CD14-positive monocyte (primary cell): ENCODE data around the gene PADI1. TPM values are rescaled to one million over a fixed set of nuclear protein-coding genes. Genes with fewer than 3 reads are reported as not detected.

Source experiments
- DNase-seq, 3 donors: peaks; one replicate each; pipeline ENCODE4 v3.0.0-alpha.2; 2011 to 2022
- H2AFZ ChIP-seq: 2 replicates; pipeline ENCODE4 v1.6.0; 2012; ENCODE audit warnings: mild to moderate bottlenecking, low read depth, low read length, inconsistent platforms; ENCODE audit not compliant: insufficient read depth, poor library complexity, severe bottlenecking
- H3K27ac ChIP-seq, 2 donors: 1 replicate in 1 of 2; 2 replicates in 1 of 2; pipeline ENCODE4 v1.5.1; 2012 to 2013; ENCODE audit warnings: low read length in 2 of 2, control low read depth in 1 of 2, inconsistent platforms in 1 of 2, low read depth in 1 of 2, mild to moderate bottlenecking in 1 of 2
- H3K27me3 ChIP-seq, 2 donors: one replicate each; pipeline versions ENCODE4 v1.6.0 to v1.6.1; 2011 to 2013; ENCODE audit warnings: low read length in 2 of 2; ENCODE audit not compliant: control insufficient read depth in 2 of 2, insufficient read depth in 2 of 2
- H3K36me3 ChIP-seq, 2 donors: replicated peaks in 1 of 2; 1 replicate in 1 of 2; 2 replicates in 1 of 2; pipeline versions ENCODE4 v1.5.1 to v1.6.1; 2012 to 2013; ENCODE audit warnings: low read length in 2 of 2, control low read depth in 1 of 2, inconsistent platforms in 1 of 2, mild to moderate bottlenecking in 1 of 2; ENCODE audit not compliant: insufficient read depth in 2 of 2, control insufficient read depth in 1 of 2
- H3K4me1 ChIP-seq, 2 donors: 1 replicate in 1 of 2; 2 replicates in 1 of 2; pipeline versions ENCODE4 v1.5.1 to v1.6.1; 2012 to 2013; ENCODE audit warnings: low read length in 2 of 2, control low read depth in 1 of 2, inconsistent platforms in 1 of 2, mild to moderate bottlenecking in 1 of 2, moderate library complexity in 1 of 2; ENCODE audit not compliant: insufficient read depth in 2 of 2, control insufficient read depth in 1 of 2
- H3K4me2 ChIP-seq: replicated peaks from 2 replicates; pipeline ENCODE3; 2012; ENCODE audit warnings: low read length, moderate library complexity, mild to moderate bottlenecking; ENCODE audit not compliant: poor library complexity, severe bottlenecking; ENCODE audit errors: extremely low read depth
- H3K4me3 ChIP-seq, 3 experiments: fragments of 200-600 bp in 1 of 3; sonication (generic) in 1 of 3; replicated peaks in 1 of 3; 1 replicate in 2 of 3; 2 replicates in 1 of 3; pipeline ENCODE4 v1.5.1; 2011 to 2013; ENCODE audit warnings: low read length in 3 of 3, mild to moderate bottlenecking in 3 of 3, control low read depth in 2 of 3, low read depth in 2 of 3, inconsistent platforms in 1 of 3, moderate library complexity in 1 of 3
- H3K79me2 ChIP-seq: 2 replicates; pipeline ENCODE4 v1.6.0; 2012; ENCODE audit warnings: mild to moderate bottlenecking, control low read depth, inconsistent platforms, low read length, moderate library complexity; ENCODE audit not compliant: insufficient read depth
- H3K9ac ChIP-seq: 2 replicates; pipeline ENCODE4 v1.6.0; 2017; ENCODE audit warnings: low read length, mild to moderate bottlenecking; ENCODE audit not compliant: insufficient read depth, poor library complexity, severe bottlenecking
- H3K9me3 ChIP-seq, 2 donors: replicated peaks in 1 of 2; 1 replicate in 1 of 2; 2 replicates in 1 of 2; pipeline versions ENCODE4 v1.5.1 to v1.6.1; 2012 to 2013; ENCODE audit warnings: low read length in 2 of 2, control low read depth in 1 of 2; ENCODE audit not compliant: control insufficient read depth in 1 of 2, insufficient read depth in 1 of 2
- H4K20me1 ChIP-seq: 2 replicates; pipeline ENCODE4 v1.6.0; 2012; ENCODE audit warnings: mild to moderate bottlenecking, low read length, control low read depth, moderate library complexity; ENCODE audit not compliant: insufficient read depth
- H3K27ac Mint-ChIP-seq, 7 donors: one replicate each; pipeline ENCODE4 v1.8.0; 2020; ENCODE audit warnings: mild to moderate bottlenecking in 7 of 7, mixed read lengths in 7 of 7, moderate library complexity in 6 of 7, inconsistent platforms in 2 of 7
- H3K27me3 Mint-ChIP-seq, 3 donors: one replicate each; pipeline ENCODE4 v1.8.0; 2021 to 2022; ENCODE audit warnings: low read depth in 3 of 3, mild to moderate bottlenecking in 3 of 3, mixed read lengths in 3 of 3, moderate library complexity in 3 of 3, inconsistent platforms in 1 of 3
- H3K36me3 Mint-ChIP-seq, 2 donors: one replicate each; pipeline ENCODE4 v1.8.0; 2020; ENCODE audit warnings: mixed read lengths in 2 of 2, inconsistent platforms in 1 of 2, mild to moderate bottlenecking in 1 of 2
- H3K4me1 Mint-ChIP-seq: one replicate; pipeline ENCODE4 v1.8.0; 2020; ENCODE audit warnings: mild to moderate bottlenecking, mixed read lengths
- H3K4me3 Mint-ChIP-seq, 2 donors: one replicate each; pipeline ENCODE4 v1.8.0; 2020; ENCODE audit warnings: mild to moderate bottlenecking in 2 of 2, mixed read lengths in 2 of 2, moderate library complexity in 1 of 2
- H3K9me3 Mint-ChIP-seq, 7 donors: one replicate each; pipeline ENCODE4 v1.8.0; 2020 to 2022; ENCODE audit warnings: mixed read lengths in 7 of 7, mild to moderate bottlenecking in 6 of 7, moderate library complexity in 6 of 7, inconsistent platforms in 2 of 7
- WGBS: methylation state at CpG from one replicate; pipeline ENCODE4 v1.1.5; 2013; ENCODE audit warnings: missing lambda C conversion rate; ENCODE audit not compliant: insufficient coverage; 5-methylcytosine and 5-hydroxymethylcytosine counted together
- intact Hi-C, 2 donors: fragments of 100-400 bp; cut with micrococcal nuclease; formaldehyde crosslinking; loops; one replicate each; pipeline versions ENCODE4 v1.15.0 to v1.15.1; 2023
- polyA plus RNA-seq, 3 donors: library from polyadenylated mRNA; depleted of rRNA in 1 of 3; unstranded in 2 of 3; stranded (reverse) in 1 of 3; fragments of 300-500 nt in 2 of 3; fragments of >200 nt in 1 of 3; fragmentation: Illumina TruSeq in 2 of 3; gene quantifications; 1 replicate in 2 of 3; 2 replicates in 1 of 3; pipeline ENCODE4 v1.2.3, GENCODE V29; 2012 to 2021
- TF ChIP-seq, protein P1 (sequence below): fragments of 200-600 bp; IDR thresholded peaks from one replicate; pipeline ENCODE4 v1.8.0; 2022; ENCODE audit warnings: antibody characterized with exemption, mild to moderate bottlenecking

Gene PADI1
- polyA plus RNA-seq, 3 donors: not detected

DNA sequence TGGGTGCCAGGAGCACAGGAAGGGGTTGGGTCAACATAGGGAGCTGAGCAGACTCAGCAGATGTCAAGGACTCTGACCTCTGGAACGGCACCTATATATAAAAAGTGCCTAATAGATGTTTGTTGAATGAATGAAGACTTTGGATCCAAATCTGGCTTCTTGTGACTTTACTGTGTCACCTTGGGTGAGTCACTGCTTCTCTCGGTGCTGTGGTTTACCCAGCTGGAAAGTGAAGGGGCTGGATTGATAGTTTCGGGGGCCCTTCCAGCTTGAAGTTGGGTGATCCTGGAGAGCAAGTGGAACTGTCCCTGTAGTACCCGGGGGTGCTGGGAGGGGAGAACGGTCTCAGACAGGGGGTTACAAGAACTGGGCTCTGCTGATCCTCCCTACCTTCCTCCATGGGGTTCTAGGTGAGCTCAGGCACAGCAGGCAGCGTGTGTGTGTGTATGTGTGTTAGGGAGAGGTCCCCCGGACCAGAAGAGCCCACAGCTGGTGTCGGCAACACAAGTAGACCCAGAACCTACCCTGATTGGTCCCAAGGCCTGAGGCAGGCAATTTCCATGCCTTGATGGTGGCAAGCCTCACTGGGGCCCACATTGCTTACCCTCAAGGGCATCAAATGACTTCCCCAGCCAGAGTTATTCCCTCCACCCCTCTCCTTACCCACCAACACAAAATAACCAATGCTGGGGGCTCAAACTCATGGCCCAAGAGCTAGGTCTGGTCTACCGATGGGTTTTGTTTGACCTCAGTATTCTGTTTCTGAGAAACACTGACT is 5.5 kb upstream of the PADI1 start:
- no peak overlapping the region for H3K27ac Mint-ChIP-seq
- Histone ChIP-seq H4K20me1 (no peaks in the 10 kb centered on the region), H3K27me3 (no peaks in the 10 kb centered on the region), H3K36me3 (no peaks in the 10 kb centered on the region), H3K79me2 (no peaks in the 10 kb centered on the region), H3K4me1 (peaks cover 0 to 7% of the 10 kb centered on the region in 2 donors), H3K9ac (no peak overlapping the region), H3K9me3 (no peaks in the 10 kb centered on the region), H3K4me2 (no peak overlapping the region), H3K4me3 (no peak overlapping the region), H2AFZ (no peak overlapping the region), H3K27ac (no peak overlapping the region)
- TF ChIP-seq, protein P1, sequence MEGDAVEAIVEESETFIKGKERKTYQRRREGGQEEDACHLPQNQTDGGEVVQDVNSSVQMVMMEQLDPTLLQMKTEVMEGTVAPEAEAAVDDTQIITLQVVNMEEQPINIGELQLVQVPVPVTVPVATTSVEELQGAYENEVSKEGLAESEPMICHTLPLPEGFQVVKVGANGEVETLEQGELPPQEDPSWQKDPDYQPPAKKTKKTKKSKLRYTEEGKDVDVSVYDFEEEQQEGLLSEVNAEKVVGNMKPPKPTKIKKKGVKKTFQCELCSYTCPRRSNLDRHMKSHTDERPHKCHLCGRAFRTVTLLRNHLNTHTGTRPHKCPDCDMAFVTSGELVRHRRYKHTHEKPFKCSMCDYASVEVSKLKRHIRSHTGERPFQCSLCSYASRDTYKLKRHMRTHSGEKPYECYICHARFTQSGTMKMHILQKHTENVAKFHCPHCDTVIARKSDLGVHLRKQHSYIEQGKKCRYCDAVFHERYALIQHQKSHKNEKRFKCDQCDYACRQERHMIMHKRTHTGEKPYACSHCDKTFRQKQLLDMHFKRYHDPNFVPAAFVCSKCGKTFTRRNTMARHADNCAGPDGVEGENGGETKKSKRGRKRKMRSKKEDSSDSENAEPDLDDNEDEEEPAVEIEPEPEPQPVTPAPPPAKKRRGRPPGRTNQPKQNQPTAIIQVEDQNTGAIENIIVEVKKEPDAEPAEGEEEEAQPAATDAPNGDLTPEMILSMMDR: no peak
- no peak for DNase-seq
- H3K9me3 Mint-ChIP-seq: peaks cover 0 to 2% (median 0%) of the 10 kb centered on the region in 7 donors
- peaks cover 0 to 1% of the 10 kb centered on the region in 2 donors for H3K36me3 Mint-ChIP-seq
- H3K4me3 Mint-ChIP-seq: no peak overlapping the region
- peaks cover 0 to 8% (median 5%) of the 10 kb centered on the region in 3 donors for H3K27me3 Mint-ChIP-seq
- WGBS: 88% methylated on average over 5 of the region's 9 CpGs
- peaks cover 10% of the 10 kb centered on the region for H3K4me1 Mint-ChIP-seq
- intact Hi-C loops: no loop called here

DNA sequence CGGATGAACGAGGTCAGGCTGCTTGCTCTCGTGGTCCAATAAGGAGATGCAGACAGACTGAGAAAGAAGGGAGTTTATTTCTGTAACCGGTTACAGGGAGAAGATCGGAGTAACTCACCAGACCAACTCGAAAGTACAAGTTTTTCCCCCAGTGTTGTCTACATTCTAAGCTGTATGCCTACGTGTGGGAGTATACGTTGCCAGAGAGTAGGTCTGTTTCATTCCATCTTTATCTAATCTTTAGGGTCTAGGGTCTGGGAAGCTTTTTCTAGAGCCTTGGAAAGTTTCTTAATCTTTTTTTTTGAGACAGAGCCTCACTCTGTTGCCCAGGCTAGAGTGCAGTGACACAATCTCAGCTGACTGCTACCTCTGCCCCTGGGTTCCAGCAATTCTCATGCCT is 4.7 kb upstream of the PADI1 start:
- no peak overlapping the region for H3K27ac ChIP-seq
- peaks cover 0 to 1% of the 10 kb centered on the region in 2 donors for H3K36me3 Mint-ChIP-seq
- peaks cover 0 to 7% of the 10 kb centered on the region in 2 donors for H3K4me1 ChIP-seq
- 100% methylated on average over 1 of the region's 8 CpGs for WGBS
- no peaks in the 10 kb centered on the region for H3K36me3 ChIP-seq
- H3K9me3 ChIP-seq: no peaks in the 10 kb centered on the region
- H3K9me3 Mint-ChIP-seq: peaks cover 0 to 2% (median 0%) of the 10 kb centered on the region in 7 donors
- no peaks in the 10 kb centered on the region for H3K79me2 ChIP-seq
- H3K4me3 Mint-ChIP-seq: peak overlapping the region in 1 of 2 donors; percentile 7
- peaks cover 10% of the 10 kb centered on the region for H3K4me1 Mint-ChIP-seq
- TF ChIP-seq, protein P1: no peak
- H3K27me3 ChIP-seq: no peaks in the 10 kb centered on the region
- H3K9ac ChIP-seq: no peak overlapping the region
- intact Hi-C loops: no loop called here
- peaks cover 1 to 11% (median 10%) of the 10 kb centered on the region in 3 donors for H3K27me3 Mint-ChIP-seq
- DNase-seq: no peak
- H3K27ac Mint-ChIP-seq: no peak overlapping the region
- no peaks in the 10 kb centered on the region for H4K20me1 ChIP-seq
- H3K4me2 ChIP-seq: no peak overlapping the region
- no peak overlapping the region for H2AFZ ChIP-seq
- no peak overlapping the region for H3K4me3 ChIP-seq
